HG02610 (cell line): ENCODE measurements around the gene VARS1.
"Not testable (repeated sequence)": the region's sequence is repeated elsewhere in the genome, so short reads cannot be mapped to it uniquely, and the experiment has no call there.

Experiments
- ATAC-seq: cut with Tn5 transposase; IDR thresholded peaks from one replicate; pipeline ENCODE4 v1.9.1; 2021; ENCODE audit warnings: mild to moderate bottlenecking, moderate library complexity; ENCODE audit not compliant: unreplicated experiment

Gene VARS1

DNA sequence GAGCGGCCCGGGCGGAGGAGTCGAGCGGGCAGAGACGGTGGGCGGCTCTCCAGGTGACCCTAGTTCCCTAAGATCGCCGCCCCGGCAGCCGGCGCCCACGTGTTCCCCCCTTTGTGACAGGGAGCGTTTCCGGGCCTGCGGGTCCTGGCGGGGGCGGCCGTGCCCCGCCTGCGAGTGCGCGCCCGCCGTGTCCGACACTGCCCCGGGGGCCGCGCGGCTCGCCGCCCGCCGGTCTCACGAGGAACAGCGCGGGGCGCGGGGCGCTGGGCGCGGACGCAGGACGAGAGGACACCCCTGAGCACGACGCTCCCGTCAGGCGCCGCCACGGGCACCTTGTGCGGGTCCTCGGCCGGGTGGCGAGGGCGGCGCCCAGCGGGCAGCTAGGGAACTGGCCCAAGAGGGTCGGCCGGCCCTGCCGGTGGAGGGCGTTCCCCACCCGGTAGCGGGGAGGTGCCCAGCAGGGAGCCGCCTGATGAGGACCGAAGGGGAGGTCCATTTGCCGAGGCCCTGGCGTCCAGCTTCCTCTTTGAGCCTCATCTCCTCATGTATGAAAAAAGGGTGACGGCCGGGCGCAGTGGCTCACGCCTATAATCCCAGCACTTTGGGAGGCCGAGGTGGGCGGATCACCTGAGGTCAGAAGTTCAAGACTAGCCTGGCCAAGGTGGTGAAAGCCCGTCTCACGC lies at the start of gene VARS1:
Gene VARS1 (minus strand): TSS at position 137 of the 683 bp plus-strand sequence. CDS start 535 bp downstream, outside the sequence.
- peak; percentile 76 for ATAC-seq

DNA sequence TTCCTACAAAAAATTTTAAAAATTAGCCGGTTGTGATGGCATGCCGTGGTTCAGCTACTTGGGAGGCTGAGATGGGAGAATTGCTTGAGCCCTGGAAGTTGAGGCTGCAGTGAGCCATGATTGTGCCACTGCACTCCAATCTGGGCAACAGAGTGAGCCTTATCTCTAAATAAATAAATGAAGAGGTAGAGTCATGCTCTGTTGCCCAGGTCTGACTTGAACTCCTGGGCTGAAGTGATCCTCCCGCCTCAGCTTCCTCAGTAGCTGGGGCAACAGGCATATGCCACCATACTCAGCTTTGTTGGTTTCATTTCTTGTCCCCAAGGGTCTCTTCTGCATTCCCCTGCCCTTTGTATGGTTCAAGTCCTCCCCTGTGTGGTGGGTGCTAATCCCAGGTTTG lies 49.0 kb upstream of the VARS1 start:
- ATAC-seq: no peak

DNA sequence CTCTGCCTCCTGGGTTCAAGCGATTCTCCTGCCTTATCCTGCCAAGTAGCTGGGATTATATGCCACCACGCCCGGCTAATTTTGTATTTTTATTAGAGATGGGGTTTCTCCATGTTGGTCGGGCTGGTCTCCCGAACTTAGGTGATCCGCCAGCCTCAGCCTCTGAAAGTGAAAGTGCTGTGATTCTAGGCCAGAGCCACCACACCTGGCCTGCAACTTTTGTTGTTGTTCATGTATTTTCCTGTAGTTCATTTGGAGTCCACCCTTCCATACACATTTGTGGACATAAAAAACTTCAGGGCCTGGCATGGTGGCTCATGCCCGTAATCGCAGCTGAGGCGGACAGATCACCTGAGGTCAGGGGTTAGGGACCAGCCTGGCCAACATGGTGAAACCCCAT lies 46.5 kb upstream of the VARS1 start:
- ATAC-seq: no peak

DNA sequence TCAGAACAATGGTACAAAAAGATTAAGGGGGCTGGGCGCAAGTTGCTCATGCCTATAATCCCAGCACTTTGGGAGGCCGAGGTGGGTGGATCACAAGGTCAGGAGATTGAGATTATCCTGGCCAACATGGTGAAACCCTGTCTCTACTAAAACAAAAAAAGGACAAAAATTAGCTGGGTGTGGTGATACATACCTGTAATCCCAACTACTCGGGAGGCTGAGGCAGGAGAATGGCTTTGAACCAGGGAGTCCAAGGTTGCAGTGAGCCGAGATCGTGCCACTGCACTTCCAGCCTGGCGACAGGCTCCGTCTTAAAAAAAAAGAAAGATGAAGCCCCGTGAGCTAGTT lies 44.2 kb upstream of the VARS1 start:
- ATAC-seq: not testable (repeated sequence)

DNA sequence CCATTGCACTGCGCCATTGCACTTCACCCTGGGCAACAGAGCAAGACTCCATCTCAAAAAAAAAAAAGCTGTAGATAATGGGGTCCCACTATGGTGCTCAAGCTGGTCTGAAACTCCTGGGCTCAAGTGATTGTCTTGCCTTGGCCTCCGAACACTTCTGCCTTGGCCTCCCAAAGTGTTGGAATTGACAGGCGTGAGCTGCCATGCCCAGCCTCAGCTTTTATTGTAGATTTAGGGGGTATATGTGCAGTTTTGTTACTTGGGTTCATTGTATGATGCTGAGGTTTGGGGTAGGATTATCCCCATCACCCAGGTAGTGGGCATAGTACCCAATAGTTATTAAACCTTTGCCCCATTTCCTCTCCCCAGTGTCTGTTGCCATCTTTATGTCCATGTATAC lies 43.4 kb upstream of the VARS1 start:
- no peak for ATAC-seq

DNA sequence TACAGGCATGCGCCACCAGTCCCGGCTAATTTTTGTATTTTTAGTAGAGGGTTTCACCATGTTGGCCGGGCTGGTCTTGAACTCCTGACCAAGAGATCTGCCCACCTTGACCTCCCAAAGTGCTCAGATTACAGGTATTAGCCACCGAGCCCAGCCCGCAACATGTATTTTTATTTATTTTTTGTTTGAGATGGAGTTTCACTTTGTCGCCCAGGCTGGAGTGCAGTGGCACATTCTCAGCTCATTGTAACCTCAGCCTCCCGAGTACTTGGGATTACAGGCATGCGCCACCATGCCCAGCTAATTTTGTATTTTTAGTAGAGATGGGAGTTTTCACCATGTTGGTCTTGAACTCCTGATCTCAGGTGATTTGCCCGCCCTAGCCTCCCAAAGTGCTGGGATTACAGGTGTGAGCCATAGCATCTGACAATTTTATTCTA lies 42.6 kb upstream of the VARS1 start:
- ATAC-seq: not testable (repeated sequence)

DNA sequence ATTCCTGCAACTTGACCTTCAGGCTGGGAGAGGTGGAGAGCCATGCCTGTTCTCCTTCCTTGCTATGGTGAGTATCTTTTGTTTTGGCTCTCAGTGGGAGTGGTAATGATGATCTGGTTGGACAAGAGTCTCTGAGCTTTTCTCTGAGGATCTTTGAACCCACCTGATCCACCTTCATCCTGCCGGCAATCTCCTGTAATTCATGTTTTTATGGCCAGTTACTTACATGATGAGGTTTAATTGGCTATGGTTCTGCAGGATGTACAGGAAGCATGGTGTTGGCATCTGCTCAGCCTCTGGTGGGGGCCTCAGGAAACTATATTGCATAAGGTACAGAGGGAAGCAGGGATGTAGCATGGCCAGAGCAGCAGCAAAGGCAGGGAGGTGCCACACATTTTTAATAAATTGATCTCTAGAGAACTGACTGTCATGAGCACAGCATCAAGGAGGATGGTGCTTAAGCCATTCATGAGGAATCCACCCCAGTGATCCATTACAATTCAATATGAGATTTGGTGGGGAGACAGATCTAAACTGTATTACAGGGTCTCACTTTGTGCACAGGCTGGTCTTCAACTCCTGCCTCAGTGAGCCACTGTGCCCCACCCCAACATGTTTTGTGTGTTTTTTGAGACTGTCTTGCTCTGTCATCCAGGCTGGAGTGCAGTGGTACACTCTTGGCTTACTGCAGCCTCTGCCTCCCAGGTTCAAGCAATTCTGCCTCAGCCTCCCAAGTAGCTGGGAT lies 42.0 kb upstream of the VARS1 start:
- ATAC-seq: no peak

DNA sequence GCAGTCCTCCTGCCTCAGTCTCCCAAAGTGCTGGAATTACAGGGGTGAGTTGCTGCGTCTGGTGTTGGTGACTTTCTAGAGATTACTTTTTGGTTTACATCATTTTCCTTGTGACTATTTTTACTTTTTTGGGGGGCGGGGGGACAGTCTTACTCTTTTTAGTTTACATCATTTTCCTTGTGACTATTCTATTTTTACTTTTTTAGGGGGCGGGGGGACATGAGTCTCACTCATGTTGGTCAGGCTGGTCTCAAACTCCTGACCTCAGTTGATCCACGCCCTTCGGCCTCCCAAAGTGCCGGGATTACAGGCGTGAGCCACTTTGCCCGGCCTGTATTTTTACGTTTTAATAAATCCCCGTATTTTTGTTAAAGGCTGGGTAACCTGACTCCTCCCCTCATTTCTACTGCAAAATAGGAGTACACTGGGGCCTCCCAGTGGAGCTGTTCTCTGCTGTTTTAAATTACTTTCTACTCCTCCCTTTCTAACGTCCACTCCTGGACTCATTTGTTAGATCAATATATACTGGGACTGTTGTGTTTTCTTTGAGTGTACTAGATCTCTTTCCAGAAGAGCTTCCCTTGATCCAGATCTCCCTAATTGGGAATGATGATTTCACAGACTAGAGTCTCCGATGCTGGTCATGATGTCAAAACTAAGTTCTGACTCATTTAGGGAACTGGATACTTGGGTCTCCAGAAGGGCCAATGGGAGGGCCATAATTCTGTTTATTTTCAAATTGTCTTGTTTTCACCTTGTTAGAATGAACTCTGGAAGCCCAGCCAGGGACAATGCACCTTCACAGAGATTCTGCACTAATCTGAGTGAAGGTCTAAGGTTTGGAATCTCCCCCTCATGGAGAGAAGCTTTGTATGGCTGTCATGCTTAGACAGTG lies 41.2 kb upstream of the VARS1 start:
- no peak for ATAC-seq

DNA sequence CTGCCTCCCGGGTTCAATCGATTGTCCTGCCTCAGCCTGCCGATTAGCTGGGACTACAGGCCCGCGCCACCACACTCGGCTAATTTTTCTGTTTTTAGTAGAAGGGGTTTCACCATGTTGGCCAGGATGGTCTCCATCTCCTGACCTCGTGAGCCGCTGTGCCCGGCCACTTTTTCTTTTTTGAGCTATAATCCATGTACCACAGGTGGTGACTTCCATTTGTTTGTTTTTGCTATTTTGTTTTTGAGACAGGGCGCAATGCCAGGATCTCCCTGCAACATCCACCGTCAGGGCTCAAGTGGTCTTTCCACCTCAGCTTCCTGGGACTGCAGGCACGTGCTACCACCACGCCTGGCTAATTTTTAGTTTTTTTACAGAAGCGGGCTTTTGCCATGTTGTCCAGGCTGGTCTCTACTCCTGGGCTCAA lies 40.5 kb upstream of the VARS1 start:
- no peak for ATAC-seq

DNA sequence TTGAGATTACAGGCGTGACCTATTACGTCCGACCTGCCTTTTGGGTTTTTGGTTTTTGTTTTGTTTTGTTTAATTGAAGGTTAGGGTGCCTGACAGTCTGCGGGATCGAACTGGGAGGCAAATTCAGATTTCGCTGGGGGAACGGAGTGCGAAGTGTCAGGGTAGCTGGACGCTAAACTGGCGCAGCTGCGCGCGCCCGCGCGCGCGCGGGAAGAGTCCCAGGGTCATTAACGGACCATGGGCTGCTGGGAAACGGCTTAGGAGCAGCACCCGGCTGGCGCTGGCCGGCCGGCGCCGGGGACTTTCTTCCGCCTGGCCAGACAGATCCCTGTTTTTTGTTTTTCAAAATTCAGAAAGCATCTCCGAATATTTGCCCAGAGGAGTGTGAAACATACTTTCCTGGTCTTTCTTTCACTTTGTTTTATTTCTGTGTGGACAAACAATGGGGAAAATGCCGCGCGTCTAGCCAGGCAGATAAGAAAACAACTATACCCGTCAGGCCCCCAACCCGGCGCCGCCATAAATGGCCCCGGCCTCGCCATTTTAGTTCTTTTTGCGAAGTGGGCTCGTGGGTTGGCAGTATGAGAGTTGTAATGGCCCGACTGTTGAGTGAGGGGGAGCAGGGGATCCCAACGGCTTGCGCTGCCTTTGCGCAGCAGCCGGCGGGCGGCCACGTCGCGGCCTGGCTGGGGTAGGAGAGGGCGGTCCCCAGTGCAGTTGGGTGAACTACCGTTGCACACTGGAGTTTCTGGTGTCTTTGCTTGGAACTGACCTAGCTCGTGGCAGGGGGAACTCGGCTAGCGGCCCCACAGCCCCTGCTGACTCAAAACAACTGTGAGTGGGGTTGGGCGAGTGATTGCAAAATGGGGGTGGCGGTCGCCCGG lies 39.1 kb upstream of the VARS1 start:
- ATAC-seq: peak; percentile 52

DNA sequence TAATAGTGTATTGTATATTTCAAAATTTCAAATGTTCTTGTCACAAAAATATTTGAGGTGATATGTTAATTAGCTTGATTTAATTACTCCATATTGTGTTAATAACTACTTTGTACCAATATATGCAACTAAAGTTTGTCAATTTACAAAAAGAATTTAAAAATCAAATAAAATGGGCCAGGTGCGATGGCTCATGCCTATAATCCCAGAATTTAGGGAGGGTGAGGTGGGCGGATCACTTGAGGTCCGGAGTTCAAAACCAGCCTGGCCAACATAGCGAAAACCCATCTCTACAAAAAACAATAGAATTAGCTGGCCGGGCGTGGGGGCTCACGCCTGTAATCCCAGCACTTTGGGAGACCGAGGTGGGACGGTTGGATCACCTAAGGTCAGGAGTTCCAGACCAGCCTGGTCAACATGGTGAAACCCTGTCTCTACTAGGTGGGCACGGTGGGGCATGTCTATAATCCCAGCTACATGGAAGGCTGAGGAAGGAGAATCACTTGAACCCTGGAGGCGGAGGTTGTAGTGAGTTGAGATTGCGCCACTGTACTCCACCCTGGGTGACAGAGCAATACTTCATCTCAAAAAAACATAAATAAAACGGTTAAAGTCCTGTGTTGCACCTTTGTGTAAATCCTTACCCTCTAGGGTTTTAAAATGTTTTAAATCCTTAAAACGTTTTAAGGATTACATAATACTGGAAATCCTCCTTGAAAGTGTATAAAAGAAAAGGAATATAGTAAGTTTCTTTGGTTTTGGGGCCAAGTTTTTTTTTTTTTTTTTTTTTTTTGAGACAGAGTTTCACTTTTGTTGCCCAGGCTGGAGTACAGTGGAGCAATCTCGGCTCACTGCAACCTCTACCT lies 36.0 kb upstream of the VARS1 start:
- no peak for ATAC-seq

DNA sequence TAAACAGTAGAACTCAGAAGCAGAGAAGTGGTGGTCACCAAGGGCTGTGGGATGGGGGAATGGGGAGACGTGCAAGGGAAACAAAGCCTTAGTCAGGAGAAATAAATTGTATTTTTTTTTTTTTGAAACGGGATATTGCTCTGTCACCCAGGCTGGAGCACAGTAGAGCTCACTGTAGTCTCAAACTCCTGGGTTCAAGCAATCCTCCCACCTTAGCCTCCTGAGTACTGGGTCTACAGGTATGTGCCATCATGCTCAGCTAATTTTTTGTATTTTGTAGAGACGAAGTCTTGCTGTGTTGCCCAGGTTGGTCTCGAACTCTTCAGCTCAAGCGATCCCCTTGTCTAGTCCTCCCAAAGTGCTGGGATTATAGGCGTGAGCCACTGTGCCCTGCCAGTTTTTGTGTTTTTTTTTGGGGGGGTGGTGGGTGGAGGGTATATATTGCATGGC lies 35.4 kb upstream of the VARS1 start:
- no peak for ATAC-seq

DNA sequence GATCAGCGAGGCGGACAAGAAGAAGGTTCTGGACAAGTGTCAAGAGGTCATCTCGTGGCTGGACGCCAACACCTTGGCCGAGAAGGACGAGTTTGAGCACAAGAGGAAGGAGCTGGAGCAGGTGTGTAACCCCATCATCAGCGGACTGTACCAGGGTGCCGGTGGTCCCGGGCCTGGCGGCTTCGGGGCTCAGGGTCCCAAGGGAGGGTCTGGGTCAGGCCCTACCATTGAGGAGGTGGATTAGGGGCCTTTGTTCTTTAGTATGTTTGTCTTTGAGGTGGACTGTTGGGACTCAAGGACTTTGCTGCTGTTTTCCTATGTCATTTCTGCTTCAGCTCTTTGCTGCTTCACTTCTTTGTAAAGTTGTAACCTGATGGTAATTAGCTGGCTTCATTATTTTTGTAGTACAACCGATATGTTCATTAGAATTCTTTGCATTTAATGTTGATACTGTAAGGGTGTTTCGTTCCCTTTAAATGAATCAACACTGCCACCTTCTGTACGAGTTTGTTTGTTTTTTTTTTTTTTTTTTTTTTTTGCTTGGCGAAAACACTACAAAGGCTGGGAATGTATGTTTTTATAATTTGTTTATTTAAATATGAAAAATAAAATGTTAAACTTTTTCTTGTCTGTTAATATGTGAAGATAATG lies 34.2 kb upstream of the VARS1 start:
- no peak for ATAC-seq

DNA sequence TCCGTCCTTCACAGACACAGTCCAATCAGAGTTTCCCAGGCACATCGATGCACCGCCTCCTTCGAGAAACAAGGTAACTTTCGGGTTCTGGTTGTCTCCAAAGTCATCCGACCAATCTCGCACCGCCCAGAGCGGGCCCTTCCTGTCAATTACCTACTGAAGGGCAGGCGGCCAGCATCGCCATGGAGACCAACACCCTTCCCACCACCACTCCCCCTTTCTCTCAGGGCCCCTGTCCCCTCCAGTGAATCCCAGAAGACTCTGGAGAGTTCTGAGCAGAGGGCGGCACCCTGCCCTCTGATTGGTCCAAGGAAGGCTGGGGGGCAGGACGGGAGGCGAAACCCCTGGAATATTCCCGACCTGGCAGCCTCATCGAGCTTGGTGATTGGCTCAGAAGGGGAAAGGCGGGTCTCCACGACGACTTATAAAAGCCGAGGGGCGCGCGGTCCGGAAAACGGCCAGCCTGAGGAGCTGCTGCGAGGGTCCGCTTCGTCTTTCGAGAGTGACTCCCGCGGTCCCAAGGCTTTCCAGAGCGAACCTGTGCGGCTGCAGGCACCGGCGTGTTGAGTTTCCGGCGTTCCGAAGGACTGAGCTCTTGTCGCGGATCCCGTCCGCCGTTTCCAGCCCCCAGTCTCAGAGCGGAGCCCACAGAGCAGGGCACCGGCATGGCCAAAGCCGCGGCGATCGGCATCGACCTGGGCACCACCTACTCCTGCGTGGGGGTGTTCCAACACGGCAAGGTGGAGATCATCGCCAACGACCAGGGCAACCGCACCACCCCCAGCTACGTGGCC lies 31.9 kb upstream of the VARS1 start, which contains the start of gene HSPA1B:
Gene HSPA1B (plus strand): TSS at position 453 of the 794 bp plus-strand sequence. CDS start 213 bp downstream, at position 666.
- ATAC-seq: peak; percentile 74

DNA sequence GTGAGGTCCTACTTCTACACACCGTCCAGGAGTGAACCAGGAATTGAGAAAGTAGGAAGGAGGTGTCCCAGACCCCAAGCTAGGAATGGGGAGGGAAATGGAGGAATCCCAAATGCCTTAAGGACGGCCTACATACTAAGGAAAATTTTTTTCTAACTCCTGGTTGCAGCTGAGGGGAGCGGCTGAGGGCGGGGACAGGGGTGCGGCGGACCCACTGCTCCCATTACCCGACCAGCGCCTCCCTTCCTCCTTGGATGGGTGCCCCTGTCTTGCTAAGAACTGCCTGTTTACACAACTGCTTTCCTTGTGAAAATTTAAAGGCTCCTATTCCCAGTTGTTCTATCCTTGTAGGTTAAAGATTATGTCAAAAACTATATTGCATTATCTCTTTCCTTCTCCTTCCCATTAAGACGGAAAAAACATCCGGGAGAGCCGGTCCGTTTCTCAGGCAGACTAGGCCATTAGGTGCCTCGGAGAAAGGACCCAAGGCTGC lies 31.3 kb upstream of the VARS1 start:
- no peak for ATAC-seq

DNA sequence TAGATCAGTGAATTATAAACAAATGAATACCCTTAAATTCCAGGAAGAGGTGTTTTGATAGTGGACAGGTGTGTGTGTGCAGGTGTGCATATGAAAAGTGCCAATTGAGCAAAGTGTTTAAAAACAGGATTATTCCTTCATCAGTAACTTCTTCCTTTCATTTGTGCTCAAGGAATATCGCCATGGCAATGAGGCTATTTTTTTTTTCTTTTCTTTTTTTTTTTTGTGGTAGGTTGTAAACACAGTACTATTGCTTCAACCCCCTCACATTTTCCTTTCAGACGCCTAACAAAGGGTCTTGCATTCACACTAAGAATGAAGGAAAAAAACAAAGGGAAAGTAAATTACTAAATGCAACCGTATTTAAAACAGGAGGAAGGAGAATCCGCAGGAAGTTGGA lies 30.0 kb upstream of the VARS1 start:
- ATAC-seq: no peak

DNA sequence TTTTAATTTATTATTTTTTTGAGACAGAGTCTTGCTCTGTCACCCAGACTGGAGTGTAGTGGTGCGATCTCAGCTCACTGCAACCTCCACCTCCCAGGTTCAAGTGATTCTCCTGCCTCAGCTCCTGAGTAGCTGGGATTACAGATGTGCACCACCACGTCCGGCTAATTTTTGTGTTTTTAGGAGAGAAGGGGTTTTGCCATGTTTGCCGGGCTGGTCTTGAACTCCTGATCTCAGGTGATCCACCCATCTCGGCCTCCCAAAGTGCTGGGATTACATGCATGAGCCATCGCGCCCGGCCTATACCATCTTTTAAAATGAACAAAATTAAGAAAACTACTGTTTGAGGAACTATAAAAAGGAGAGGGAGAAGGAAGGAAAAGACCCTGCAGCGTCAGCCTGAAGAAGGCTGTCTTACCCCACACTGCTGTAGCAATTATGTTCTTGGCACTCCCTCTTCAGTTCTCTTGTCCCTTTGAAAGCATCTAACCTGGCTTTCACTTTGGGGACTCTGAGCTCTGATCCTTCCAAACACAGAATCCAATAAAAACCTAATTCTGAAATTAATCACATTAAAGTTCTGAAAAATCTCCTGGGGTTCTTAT lies 28.1 kb upstream of the VARS1 start:
- ATAC-seq: not testable (repeated sequence)
